BJ (cell line): Measurements from ENCODE around the gene GRIFIN. TPM values are rescaled to one million over a fixed set of nuclear protein-coding genes. Genes with fewer than 3 reads are reported as not detected.

Experiments
- CTCF ChIA-PET: fragments of 350-600 bp; formaldehyde crosslinking; extraction: SDS; loops from one replicate; lab custom pipeline; 2021; ENCODE audit warnings: antibody characterized with exemption, inconsistent platforms; lab: Yijun Ruan, JAX
- POLR2A ChIA-PET: fragments of 300-600 bp; sonication (Branson Sonifier 250); formaldehyde crosslinking; extraction: SDS; loops from one replicate; lab custom pipeline; 2021; ENCODE audit warnings: antibody characterized with exemption; lab: Charles Lee
- DNase-seq: peaks from one replicate; pipeline ENCODE4 v3.0.0-alpha.2; 2011; ENCODE audit warnings: low read depth
- H3K27me3 ChIP-seq: 2 replicates; pipeline ENCODE4 v1.6.0; 2011; ENCODE audit warnings: low read length; ENCODE audit not compliant: control insufficient read depth, insufficient read depth
- H3K36me3 ChIP-seq: 2 replicates; pipeline ENCODE4 v1.5.1; 2011; ENCODE audit warnings: low read length; ENCODE audit not compliant: control insufficient read depth, insufficient read depth
- H3K4me3 ChIP-seq: 2 replicates; pipeline ENCODE4 v1.5.1; 2011; ENCODE audit warnings: low read depth, mild to moderate bottlenecking, control low read depth, low read length
- polyA plus RNA-seq: library from polyadenylated mRNA; depleted of rRNA; stranded (reverse); fragments of >200 nt; gene quantifications from 2 replicates; pipeline ENCODE4 v1.2.3, GENCODE V29; 2011
- TF ChIP-seq, protein P1 (sequence below): IDR thresholded peaks from 2 replicates; pipeline ENCODE4 v1.5.1; 2011; ENCODE audit warnings: low read depth, mild to moderate bottlenecking, control low read depth, inconsistent platforms, low read length, moderate library complexity; ENCODE audit not compliant: insufficient read depth

GRIFIN gene
- polyA plus RNA-seq, 1 experiment = not detected

- CTCF ChIA-PET = interaction anchor here (2.2 kb wide), 1 partner anchor 30 kb away, joined by 10 read pairs; no protein-coding TSS in a partner anchor
- no peak for DNase-seq
- TF ChIP-seq, protein P1, sequence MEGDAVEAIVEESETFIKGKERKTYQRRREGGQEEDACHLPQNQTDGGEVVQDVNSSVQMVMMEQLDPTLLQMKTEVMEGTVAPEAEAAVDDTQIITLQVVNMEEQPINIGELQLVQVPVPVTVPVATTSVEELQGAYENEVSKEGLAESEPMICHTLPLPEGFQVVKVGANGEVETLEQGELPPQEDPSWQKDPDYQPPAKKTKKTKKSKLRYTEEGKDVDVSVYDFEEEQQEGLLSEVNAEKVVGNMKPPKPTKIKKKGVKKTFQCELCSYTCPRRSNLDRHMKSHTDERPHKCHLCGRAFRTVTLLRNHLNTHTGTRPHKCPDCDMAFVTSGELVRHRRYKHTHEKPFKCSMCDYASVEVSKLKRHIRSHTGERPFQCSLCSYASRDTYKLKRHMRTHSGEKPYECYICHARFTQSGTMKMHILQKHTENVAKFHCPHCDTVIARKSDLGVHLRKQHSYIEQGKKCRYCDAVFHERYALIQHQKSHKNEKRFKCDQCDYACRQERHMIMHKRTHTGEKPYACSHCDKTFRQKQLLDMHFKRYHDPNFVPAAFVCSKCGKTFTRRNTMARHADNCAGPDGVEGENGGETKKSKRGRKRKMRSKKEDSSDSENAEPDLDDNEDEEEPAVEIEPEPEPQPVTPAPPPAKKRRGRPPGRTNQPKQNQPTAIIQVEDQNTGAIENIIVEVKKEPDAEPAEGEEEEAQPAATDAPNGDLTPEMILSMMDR = no peak
- POLR2A ChIA-PET = no interaction called here
- H3K4me3 ChIP-seq = no peak overlapping the region
- H3K36me3 ChIP-seq = no peaks in the 10 kb centered on the region
- H3K27me3 ChIP-seq = peaks cover 4% of the 10 kb centered on the region
These were observed 23.7 kb upstream of the GRIFIN start for GRCh38 chr7:2499719-2500430.

GRCh38 chr7:2499181-2499580, 23.0 kb upstream of the GRIFIN start:
- Histone ChIP-seq H3K36me3 (no peaks in the 10 kb centered on the region), H3K4me3 (no peak overlapping the region), H3K27me3 (peaks cover 4% of the 10 kb centered on the region)
- DNase-seq = no peak
- POLR2A ChIA-PET = no interaction called here
- TF ChIP-seq, protein P1 = no peak
- CTCF ChIA-PET = interaction anchor here (2.2 kb wide), 1 partner anchor 29 kb away, joined by 10 read pairs; no protein-coding TSS in a partner anchor

DNA sequence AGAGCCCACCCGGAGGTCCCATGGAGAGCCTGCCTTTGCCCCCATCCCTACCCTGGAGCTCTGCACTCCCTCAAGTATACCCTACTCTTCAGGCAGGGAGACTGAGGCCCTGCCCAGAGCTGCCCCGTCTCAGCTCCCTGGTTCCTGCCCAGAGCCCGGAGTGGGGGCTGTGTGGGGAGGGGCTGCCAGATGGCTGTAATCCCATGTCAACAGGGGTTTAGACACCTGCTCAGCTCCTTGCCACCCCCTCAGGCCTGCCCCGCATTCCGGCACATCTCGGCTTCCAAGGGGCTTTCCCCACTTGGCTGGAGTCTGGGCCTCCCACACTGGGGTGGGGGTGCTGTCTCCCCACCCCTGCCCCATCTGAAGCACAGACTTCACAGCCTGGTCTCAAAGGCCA, 22.5 kb upstream of the GRIFIN start:
- TF ChIP-seq, protein P1 = no peak
- POLR2A ChIA-PET = no interaction called here

GRCh38 chr7:2497500-2498336, 21.5 kb upstream of the GRIFIN start:
- TF ChIP-seq, protein P1 = no peak
- CTCF ChIA-PET = interaction anchor here (0.8 to 2.2 kb wide), 4 partner anchors 9 to 183 kb away, joined by 3 to 10 read pairs (median 3); no protein-coding TSS in a partner anchor
- Histone ChIP-seq H3K36me3 (no peaks in the 10 kb centered on the region), H3K27me3 (peaks cover 4% of the 10 kb centered on the region), H3K4me3 (no peak overlapping the region)
- no peak for DNase-seq
- POLR2A ChIA-PET = interaction anchor here (0.6 kb wide), 1 partner anchor 35 kb away, joined by 19 read pairs; no protein-coding TSS in a partner anchor

More for the DNA sequence above, 22.5 kb upstream of the GRIFIN start:
- H3K4me3 ChIP-seq = no peak overlapping the region
- no peak for DNase-seq
- H3K27me3 ChIP-seq = peaks cover 4% of the 10 kb centered on the region
- CTCF ChIA-PET = interaction anchor here (0.6 to 2.2 kb wide), 5 partner anchors 10 to 182 kb away, joined by 3 to 10 read pairs (median 3); no protein-coding TSS in a partner anchor
- no peaks in the 10 kb centered on the region for H3K36me3 ChIP-seq

DNA sequence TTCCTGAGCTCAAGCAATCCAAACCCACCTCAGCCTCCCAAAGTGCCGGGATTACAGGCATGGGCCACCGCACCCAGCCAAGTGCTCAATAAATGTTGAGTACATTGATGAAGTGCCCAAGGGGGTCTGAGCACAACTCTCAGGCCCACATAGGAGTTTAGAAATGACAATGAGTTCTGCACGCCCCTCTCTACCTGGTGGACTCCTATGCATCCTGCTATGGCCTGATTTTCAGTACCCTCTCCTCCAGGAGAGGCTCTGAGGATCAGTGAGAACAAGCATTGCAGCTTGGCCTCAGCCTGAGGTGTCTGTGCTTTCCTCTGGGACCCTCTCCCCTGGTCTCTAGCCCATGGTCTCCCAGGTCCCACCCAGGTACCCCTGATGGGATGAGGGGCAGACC, 20.9 kb upstream of the GRIFIN start:
- POLR2A ChIA-PET = no interaction called here
- DNase-seq = no peak
- CTCF ChIA-PET = no interaction called here
- no peaks in the 10 kb centered on the region for H3K36me3 ChIP-seq
- TF ChIP-seq, protein P1 = no peak
- no peak overlapping the region for H3K4me3 ChIP-seq
- H3K27me3 ChIP-seq = peaks cover 4% of the 10 kb centered on the region
